HEK293 (cell line): ENCODE results near the gene MBD5.

Experiments
- CTCF ChIA-PET: fragments of 350-600 bp; formaldehyde crosslinking; extraction: SDS; loops from one replicate; lab custom pipeline; 2021; ENCODE audit warnings: antibody characterized with exemption; lab: Yijun Ruan, JAX
- POLR2A ChIA-PET: fragments of 300-600 bp; formaldehyde crosslinking; extraction: SDS; loops from one replicate; lab custom pipeline; 2020; ENCODE audit warnings: antibody characterized with exemption, inconsistent platforms; lab: Yijun Ruan, JAX
- H3K27ac ChIP-seq: fragments of 200-500 bp; sonication (Bioruptor generic); 2 replicates; pipeline ENCODE4 v1.5.1; 2014; ENCODE audit warnings: low read depth, low read length, control low read depth, inconsistent platforms; ENCODE audit errors: extremely low read depth
- H3K36me3 ChIP-seq, 2 experiments: fragments of 200-500 bp in 1 of 2; sonication (Bioruptor generic) in 1 of 2; 1 replicate in 1 of 2; 2 replicates in 1 of 2; pipeline ENCODE4 v1.5.1; 2014 to 2017; ENCODE audit warnings: inconsistent platforms in 2 of 2, low read length in 2 of 2; ENCODE audit not compliant: control insufficient read depth in 2 of 2, insufficient read depth in 1 of 2
- H3K4me1 ChIP-seq: fragments of 200-500 bp; sonication (Bioruptor generic); 2 replicates; pipeline ENCODE4 v1.5.1; 2014; ENCODE audit warnings: mild to moderate bottlenecking, low read length, inconsistent platforms; ENCODE audit not compliant: control insufficient read depth, insufficient read depth
- H3K4me3 ChIP-seq: 2 replicates; pipeline ENCODE4 v1.5.1; 2011; ENCODE audit warnings: low read depth, mild to moderate bottlenecking, control low read depth, low read length, moderate library complexity
- H3K9me3 ChIP-seq: fragments of 200-500 bp; sonication (Bioruptor generic); 2 replicates; pipeline ENCODE4 v1.5.1; 2014; ENCODE audit warnings: low read depth, low read length, inconsistent platforms; ENCODE audit not compliant: control insufficient read depth, insufficient read depth
- HOXA7 ChIP-seq: sonication (generic); formaldehyde crosslinking; IDR thresholded peaks from 2 replicates; pipeline ENCODE4 v1.8.1; 2022; ENCODE audit warnings: missing genetic modification reagents, borderline replicate concordance
- HOXC10 ChIP-seq: sonication (generic); formaldehyde crosslinking; IDR thresholded peaks from 2 replicates; pipeline ENCODE4 v1.8.1; 2023; ENCODE audit warnings: mild to moderate bottlenecking, missing genetic modification reagents
- IKZF3 ChIP-seq: fragments of 450-650 bp; IDR thresholded peaks from 2 replicates; pipeline ENCODE4 v1.5.0; 2018; ENCODE audit warnings: missing biosample characterization, mild to moderate bottlenecking, missing genetic modification characterization, moderate library complexity
- PRDM1 ChIP-seq: fragments of 450-650 bp; formaldehyde crosslinking; IDR thresholded peaks from 2 replicates; pipeline ENCODE4; 2016; ENCODE audit warnings: missing biosample characterization, missing genetic modification characterization
- RBAK ChIP-seq: fragments of 450-650 bp; formaldehyde crosslinking; IDR thresholded peaks from 2 replicates; pipeline ENCODE4 v1.5.1; 2016; ENCODE audit warnings: missing biosample characterization, missing genetic modification characterization
- ZNF140 ChIP-seq: fragments of 450-650 bp; formaldehyde crosslinking; IDR thresholded peaks from 2 replicates; pipeline ENCODE4 v1.5.1; 2016; ENCODE audit warnings: missing biosample characterization, missing genetic modification characterization
- ZNF146 ChIP-seq: fragments of 450-650 bp; formaldehyde crosslinking; IDR thresholded peaks from 2 replicates; pipeline ENCODE4 v1.5.1; 2016; ENCODE audit warnings: missing biosample characterization, missing genetic modification characterization
- ZNF211 ChIP-seq: fragments of 450-650 bp; formaldehyde crosslinking; IDR thresholded peaks from 2 replicates; pipeline ENCODE4 v1.5.1; 2016; ENCODE audit warnings: low read depth, missing biosample characterization, missing genetic modification characterization
- ZNF324 ChIP-seq: fragments of 450-650 bp; formaldehyde crosslinking; IDR thresholded peaks from 2 replicates; pipeline ENCODE4 v1.5.1; 2016; ENCODE audit warnings: missing biosample characterization, missing genetic modification characterization
- ZNF37A ChIP-seq: fragments of 450-650 bp; IDR thresholded peaks from 2 replicates; pipeline ENCODE4 v1.5.1; 2018; ENCODE audit warnings: missing biosample characterization, missing genetic modification characterization
- ZNF555 ChIP-seq: fragments of 450-650 bp; formaldehyde crosslinking; conservative IDR thresholded peaks from 2 replicates; pipeline ENCODE4 v1.5.1; 2017; ENCODE audit warnings: missing biosample characterization, mild to moderate bottlenecking, missing genetic modification characterization, inconsistent platforms
- ZNF610 ChIP-seq: fragments of 450-650 bp; formaldehyde crosslinking; IDR thresholded peaks from 2 replicates; pipeline ENCODE4 v1.5.1; 2016; ENCODE audit warnings: missing biosample characterization, missing genetic modification characterization, borderline replicate concordance
- ZNF624 ChIP-seq: fragments of 450-650 bp; formaldehyde crosslinking; IDR thresholded peaks from 2 replicates; pipeline ENCODE4 v1.5.1; 2017; ENCODE audit warnings: missing biosample characterization, missing genetic modification characterization
- ZNF629 ChIP-seq: fragments of 450-650 bp; formaldehyde crosslinking; IDR thresholded peaks from 2 replicates; pipeline ENCODE4 v1.5.1; 2017; ENCODE audit warnings: missing biosample characterization, missing genetic modification characterization
- ZNF677 ChIP-seq: fragments of 450-650 bp; IDR thresholded peaks from 2 replicates; pipeline ENCODE4 v1.5.0; 2018; ENCODE audit warnings: missing biosample characterization, mild to moderate bottlenecking, missing genetic modification characterization, moderate library complexity
- ZNF791 ChIP-seq: fragments of 450-650 bp; formaldehyde crosslinking; IDR thresholded peaks from 2 replicates; pipeline ENCODE4 v1.5.1; 2016; ENCODE audit warnings: missing biosample characterization, missing genetic modification characterization
- ZSCAN23 ChIP-seq: fragments of 450-650 bp; formaldehyde crosslinking; IDR thresholded peaks from 2 replicates; pipeline ENCODE4 v1.5.1; 2016; ENCODE audit warnings: missing biosample characterization, missing genetic modification characterization
- TF ChIP-seq, protein P1 (sequence below): fragments of 450-650 bp; formaldehyde crosslinking; optimal IDR thresholded peaks from 2 replicates; pipeline ENCODE3; 2016; ENCODE audit warnings: missing biosample characterization, mild to moderate bottlenecking, missing genetic modification characterization
- TF ChIP-seq, protein P2 (sequence below): fragments of 450-650 bp; formaldehyde crosslinking; IDR thresholded peaks from 2 replicates; pipeline ENCODE4 v1.5.1; 2016; ENCODE audit warnings: missing biosample characterization, missing genetic modification characterization
- TF ChIP-seq, protein P3 (sequence below): fragments of 450-650 bp; formaldehyde crosslinking; IDR thresholded peaks from 2 replicates; pipeline ENCODE4 v1.5.1; 2017; ENCODE audit warnings: missing biosample characterization, missing genetic modification characterization
- TF ChIP-seq, protein P4 (sequence below): fragments of 450-650 bp; formaldehyde crosslinking; IDR thresholded peaks from 2 replicates; pipeline ENCODE4 v1.5.0; 2017; ENCODE audit warnings: missing biosample characterization, missing genetic modification characterization, borderline replicate concordance
- TF ChIP-seq, protein P5 (sequence below): fragments of 450-650 bp; formaldehyde crosslinking; IDR thresholded peaks from 2 replicates; pipeline ENCODE4 v1.5.1; 2016; ENCODE audit warnings: missing biosample characterization, missing genetic modification characterization

The MBD5 gene

DNA sequence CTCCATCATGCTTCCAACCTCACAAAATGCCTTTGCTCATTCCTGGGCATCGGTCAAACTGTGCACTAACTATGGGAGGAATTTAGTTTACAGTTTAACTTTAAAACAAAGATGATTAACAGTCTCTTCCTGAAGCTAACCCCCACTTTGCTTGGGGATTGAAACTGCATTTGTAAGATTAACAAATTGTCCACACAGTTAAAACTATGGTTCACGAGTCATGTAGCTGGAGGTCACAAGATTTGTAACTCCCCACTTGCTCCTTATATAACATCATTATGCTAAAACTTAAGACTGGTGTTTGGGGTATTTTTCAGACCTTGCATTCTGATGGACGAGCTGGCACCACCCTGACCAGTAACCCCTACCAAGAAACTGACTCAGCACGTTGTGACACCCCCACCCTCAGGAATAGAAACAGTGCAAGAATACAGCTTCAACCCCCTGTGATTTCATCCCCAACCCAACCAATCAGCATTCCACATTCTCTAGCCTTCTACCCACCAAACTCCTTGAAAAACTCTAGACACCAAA, 252.3 kb downstream of the MBD5 start:
- no peaks in the 10 kb centered on the region for H3K36me3 ChIP-seq
- TF ChIP-seq ZNF624 (tag by site-specific recombination) (no peak), ZNF629 (tag by site-specific recombination) (no peak)
- no peak overlapping the region for H3K27ac ChIP-seq
- no peak overlapping the region for H3K4me3 ChIP-seq
- CTCF ChIA-PET = no interaction called here
- POLR2A ChIA-PET = no interaction called here
- no peaks in the 10 kb centered on the region for H3K9me3 ChIP-seq
- no peaks in the 10 kb centered on the region for H3K4me1 ChIP-seq

DNA sequence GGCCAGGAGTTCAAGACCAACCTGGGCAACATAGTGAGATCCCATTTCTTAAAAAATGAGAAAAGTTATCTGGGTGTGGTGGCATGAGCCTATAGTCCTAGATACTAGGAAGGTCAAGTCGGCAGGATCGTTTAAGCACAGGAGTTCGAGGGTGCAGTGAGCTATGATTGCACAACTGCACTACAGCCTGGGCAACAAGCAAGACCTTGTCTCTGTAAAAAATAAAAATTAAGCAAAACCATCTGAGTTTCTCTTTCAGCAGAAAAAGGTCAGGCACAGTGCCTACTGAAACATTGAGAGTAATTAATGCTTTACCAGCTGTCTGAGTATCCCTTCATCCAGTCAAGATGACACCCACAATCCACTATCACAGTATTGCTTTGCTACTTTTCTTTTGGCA, 258.3 kb downstream of the MBD5 start:
- Histone ChIP-seq H3K4me1 (no peaks in the 10 kb centered on the region), H3K36me3 (no peaks in the 10 kb centered on the region), H3K9me3 (no peaks in the 10 kb centered on the region), H3K4me3 (no peak overlapping the region), H3K27ac (no peak overlapping the region)
- CTCF ChIA-PET = no interaction called here
- TF ChIP-seq ZNF140 (tag by site-specific recombination) (no peak), ZNF211 (no peak), ZNF555 (tag by site-specific recombination) (no peak), ZSCAN23 (tag by site-specific recombination) (no peak)
- POLR2A ChIA-PET = no interaction called here

DNA sequence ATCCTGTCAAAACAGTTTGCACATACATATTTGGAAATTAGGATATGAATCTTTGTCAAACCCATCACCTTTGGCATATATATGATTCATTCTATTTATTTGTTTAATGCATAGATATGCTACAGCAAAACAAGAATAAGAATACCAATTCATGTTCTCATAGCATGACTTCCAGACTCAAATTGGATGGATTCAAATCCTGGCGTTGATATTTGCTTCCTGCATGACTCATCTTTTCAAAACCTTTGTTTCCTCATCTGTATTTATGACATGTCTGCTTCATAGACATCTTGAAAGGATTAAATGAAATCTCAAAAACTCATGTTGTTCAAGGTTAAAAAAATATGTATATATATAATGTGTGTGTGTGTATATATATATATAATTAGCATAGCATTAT, 261.3 kb downstream of the MBD5 start:
- POLR2A ChIA-PET = no interaction called here
- no peaks in the 10 kb centered on the region for H3K4me1 ChIP-seq
- CTCF ChIA-PET = no interaction called here
- TF ChIP-seq ZNF610 (tag by site-specific recombination) = no peak
- no peak for TF ChIP-seq ZNF37A (tag by site-specific recombination)
- TF ChIP-seq, protein P1, sequence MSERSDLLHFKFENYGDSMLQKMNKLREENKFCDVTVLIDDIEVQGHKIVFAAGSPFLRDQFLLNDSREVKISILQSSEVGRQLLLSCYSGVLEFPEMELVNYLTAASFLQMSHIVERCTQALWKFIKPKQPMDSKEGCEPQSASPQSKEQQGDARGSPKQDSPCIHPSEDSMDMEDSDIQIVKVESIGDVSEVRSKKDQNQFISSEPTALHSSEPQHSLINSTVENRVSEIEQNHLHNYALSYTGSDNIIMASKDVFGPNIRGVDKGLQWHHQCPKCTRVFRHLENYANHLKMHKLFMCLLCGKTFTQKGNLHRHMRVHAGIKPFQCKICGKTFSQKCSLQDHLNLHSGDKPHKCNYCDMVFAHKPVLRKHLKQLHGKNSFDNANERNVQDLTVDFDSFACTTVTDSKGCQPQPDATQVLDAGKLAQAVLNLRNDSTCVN (tag by site-specific recombination) = no peak
- no peak for TF ChIP-seq ZNF146 (tag by site-specific recombination)
- TF ChIP-seq HOXA7 (CRISPR knock-in tag) = no peak
- TF ChIP-seq, protein P2, sequence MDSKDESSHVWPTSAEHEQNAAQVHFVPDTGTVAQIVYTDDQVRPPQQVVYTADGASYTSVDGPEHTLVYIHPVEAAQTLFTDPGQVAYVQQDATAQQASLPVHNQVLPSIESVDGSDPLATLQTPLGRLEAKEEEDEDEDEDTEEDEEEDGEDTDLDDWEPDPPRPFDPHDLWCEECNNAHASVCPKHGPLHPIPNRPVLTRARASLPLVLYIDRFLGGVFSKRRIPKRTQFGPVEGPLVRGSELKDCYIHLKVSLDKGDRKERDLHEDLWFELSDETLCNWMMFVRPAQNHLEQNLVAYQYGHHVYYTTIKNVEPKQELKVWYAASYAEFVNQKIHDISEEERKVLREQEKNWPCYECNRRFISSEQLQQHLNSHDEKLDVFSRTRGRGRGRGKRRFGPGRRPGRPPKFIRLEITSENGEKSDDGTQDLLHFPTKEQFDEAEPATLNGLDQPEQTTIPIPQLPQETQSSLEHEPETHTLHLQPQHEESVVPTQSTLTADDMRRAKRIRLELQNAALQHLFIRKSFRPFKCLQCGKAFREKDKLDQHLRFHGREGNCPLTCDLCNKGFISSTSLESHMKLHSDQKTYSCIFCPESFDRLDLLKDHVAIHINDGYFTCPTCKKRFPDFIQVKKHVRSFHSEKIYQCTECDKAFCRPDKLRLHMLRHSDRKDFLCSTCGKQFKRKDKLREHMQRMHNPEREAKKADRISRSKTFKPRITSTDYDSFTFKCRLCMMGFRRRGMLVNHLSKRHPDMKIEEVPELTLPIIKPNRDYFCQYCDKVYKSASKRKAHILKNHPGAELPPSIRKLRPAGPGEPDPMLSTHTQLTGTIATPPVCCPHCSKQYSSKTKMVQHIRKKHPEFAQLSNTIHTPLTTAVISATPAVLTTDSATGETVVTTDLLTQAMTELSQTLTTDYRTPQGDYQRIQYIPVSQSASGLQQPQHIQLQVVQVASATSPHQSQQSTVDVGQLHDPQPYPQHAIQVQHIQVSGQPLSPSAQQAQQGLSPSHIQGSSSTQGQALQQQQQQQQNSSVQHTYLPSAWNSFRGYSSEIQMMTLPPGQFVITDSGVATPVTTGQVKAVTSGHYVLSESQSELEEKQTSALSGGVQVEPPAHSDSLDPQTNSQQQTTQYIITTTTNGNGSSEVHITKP = no peak
- TF ChIP-seq, protein P3, sequence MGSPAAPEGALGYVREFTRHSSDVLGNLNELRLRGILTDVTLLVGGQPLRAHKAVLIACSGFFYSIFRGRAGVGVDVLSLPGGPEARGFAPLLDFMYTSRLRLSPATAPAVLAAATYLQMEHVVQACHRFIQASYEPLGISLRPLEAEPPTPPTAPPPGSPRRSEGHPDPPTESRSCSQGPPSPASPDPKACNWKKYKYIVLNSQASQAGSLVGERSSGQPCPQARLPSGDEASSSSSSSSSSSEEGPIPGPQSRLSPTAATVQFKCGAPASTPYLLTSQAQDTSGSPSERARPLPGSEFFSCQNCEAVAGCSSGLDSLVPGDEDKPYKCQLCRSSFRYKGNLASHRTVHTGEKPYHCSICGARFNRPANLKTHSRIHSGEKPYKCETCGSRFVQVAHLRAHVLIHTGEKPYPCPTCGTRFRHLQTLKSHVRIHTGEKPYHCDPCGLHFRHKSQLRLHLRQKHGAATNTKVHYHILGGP (tag by site-specific recombination) = no peak
- no peak for TF ChIP-seq PRDM1 (tag by site-specific recombination)
- no peak for TF ChIP-seq IKZF3 (tag by site-specific recombination)
- TF ChIP-seq RBAK = no peak
- no peak for TF ChIP-seq ZNF324 (tag by site-specific recombination)
- no peak for TF ChIP-seq ZNF677 (tag by site-specific recombination)
- no peak for TF ChIP-seq HOXC10 (CRISPR knock-in tag)
- TF ChIP-seq, protein P4, sequence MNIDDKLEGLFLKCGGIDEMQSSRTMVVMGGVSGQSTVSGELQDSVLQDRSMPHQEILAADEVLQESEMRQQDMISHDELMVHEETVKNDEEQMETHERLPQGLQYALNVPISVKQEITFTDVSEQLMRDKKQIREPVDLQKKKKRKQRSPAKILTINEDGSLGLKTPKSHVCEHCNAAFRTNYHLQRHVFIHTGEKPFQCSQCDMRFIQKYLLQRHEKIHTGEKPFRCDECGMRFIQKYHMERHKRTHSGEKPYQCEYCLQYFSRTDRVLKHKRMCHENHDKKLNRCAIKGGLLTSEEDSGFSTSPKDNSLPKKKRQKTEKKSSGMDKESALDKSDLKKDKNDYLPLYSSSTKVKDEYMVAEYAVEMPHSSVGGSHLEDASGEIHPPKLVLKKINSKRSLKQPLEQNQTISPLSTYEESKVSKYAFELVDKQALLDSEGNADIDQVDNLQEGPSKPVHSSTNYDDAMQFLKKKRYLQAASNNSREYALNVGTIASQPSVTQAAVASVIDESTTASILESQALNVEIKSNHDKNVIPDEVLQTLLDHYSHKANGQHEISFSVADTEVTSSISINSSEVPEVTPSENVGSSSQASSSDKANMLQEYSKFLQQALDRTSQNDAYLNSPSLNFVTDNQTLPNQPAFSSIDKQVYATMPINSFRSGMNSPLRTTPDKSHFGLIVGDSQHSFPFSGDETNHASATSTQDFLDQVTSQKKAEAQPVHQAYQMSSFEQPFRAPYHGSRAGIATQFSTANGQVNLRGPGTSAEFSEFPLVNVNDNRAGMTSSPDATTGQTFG (tag by site-specific recombination) = no peak
- TF ChIP-seq ZNF791 = no peak
- TF ChIP-seq, protein P5, sequence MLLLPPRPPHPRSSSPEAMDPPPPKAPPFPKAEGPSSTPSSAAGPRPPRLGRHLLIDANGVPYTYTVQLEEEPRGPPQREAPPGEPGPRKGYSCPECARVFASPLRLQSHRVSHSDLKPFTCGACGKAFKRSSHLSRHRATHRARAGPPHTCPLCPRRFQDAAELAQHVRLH (tag by site-specific recombination) = no peak
- no peak overlapping the region for H3K27ac ChIP-seq
- no peaks in the 10 kb centered on the region for H3K9me3 ChIP-seq
- no peak overlapping the region for H3K4me3 ChIP-seq
- no peaks in the 10 kb centered on the region for H3K36me3 ChIP-seq
